LNCaP clone FGC (cell line): ENCODE results near the gene ELP2.
A peak's percentile ranks its signal among the peaks of the same experiment; 100 is the strongest.

Experiments used
- DNase-seq: peaks from one replicate; pipeline ENCODE4 v3.0.0-alpha.2; 2011; ENCODE audit warnings: low read depth
- H3K4me3 ChIP-seq: 2 replicates; pipeline ENCODE4 v1.5.1; 2011; ENCODE audit warnings: mild to moderate bottlenecking, low read depth, low read length, control low read depth
- CTCF ChIP-seq: IDR thresholded peaks from 2 replicates; pipeline ENCODE4 v1.5.1; 2012; ENCODE audit warnings: mild to moderate bottlenecking; ENCODE audit not compliant: control insufficient read depth, insufficient read depth; ENCODE audit errors: extremely low read depth

The ELP2 gene

GRCh38 chr18:36187193-36187825 lies 57.6 kb downstream of the ELP2 start, which contains the start of gene MOCOS:
TSS of gene MOCOS (plus strand) at chr18:36187497. CDS start at chr18:36187540, 43 bp downstream.
- DNase-seq: peak; percentile 22
- peak within 1 kb of the TSS; percentile 74 for H3K4me3 ChIP-seq
- no peak for TF ChIP-seq CTCF

- TF ChIP-seq CTCF: no peak
- DNase-seq: peak; percentile 14
- H3K4me3 ChIP-seq: peak overlapping the region; percentile 74
Measured at GRCh38 chr18:36187826-36188721, 58.4 kb downstream of the ELP2 start.

- no peak overlapping the region for H3K4me3 ChIP-seq
- DNase-seq: no peak
- no peak for TF ChIP-seq CTCF
Measured at GRCh38 chr18:36188916-36189315, 59.2 kb downstream of the ELP2 start.

GRCh38 chr18:36189486-36189885 lies 59.8 kb downstream of the ELP2 start:
- H3K4me3 ChIP-seq: no peak overlapping the region
- TF ChIP-seq CTCF: no peak
- no peak for DNase-seq

GRCh38 chr18:36191286-36191685 lies 61.6 kb downstream of the ELP2 start:
- no peak for DNase-seq
- no peak for TF ChIP-seq CTCF
- no peak overlapping the region for H3K4me3 ChIP-seq

- TF ChIP-seq CTCF: no peak
- no peak for DNase-seq
- H3K4me3 ChIP-seq: no peak overlapping the region
Measured at GRCh38 chr18:36191711-36192110, 62.0 kb downstream of the ELP2 start.
